ENCODE measurements around the gene HIP1.
"Not testable (repeated sequence)": the region's sequence is repeated elsewhere in the genome, so short reads cannot be mapped to it uniquely, and the experiment has no call there.

Gene HIP1

DNA sequence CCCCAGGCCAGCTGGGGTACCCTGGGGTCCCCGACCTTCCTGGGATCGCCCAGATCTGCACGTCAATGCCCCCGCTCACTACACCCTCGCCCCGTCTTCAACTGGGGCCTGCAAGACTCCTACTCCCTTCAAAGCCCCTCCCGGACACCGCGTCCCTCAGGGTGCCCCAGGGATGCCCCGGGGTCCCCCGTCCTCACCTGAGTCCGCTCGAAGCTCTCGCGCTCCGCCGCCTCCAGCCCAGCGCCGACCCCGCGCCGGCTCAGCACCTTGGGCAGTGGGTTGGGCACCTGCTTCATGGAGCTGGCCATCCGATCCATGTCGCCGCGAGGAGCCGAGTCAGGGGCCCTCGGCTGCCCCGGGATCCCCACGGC lies at the start of gene HIP1:
Gene HIP1, minus strand, starts transcription at position 338 of the 371 bp plus-strand sequence. Its CDS starts 21 bp downstream, at position 317.
- no peak for FAIRE-seq

DNA sequence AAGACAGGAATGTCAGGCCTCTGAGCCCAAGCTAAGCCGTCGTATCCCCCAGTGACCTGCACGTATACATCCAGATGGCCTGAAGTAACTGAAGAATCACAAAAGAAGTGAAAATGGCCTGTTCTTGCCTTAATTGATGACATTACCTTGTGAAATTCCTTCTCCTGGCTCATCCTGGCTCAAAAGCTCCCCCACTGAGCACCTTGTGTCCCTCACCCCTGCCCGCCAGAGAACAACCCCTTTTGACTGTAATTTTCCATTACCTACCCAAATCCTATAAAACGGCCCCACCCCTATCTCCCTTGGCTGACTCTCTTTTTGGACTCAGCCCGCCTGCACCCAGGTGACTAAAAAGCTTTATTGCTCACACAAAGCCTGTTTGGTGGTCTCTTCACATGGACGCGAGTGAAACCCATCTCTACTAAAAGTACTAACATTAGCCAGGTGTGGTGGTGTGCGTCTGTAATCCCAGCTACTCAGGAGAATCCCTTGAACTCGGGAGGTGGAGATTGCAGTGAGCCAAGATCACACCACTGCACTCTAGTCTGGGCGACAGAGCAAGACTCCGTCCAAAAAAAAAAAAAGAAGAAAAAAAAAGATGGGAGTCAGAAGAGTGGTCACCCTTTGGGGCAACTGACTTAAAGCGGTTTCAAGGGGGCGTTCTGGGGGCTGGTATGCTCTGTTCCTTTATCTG lies 49.6 kb upstream of the HIP1 start:
- not testable (repeated sequence) for FAIRE-seq

DNA sequence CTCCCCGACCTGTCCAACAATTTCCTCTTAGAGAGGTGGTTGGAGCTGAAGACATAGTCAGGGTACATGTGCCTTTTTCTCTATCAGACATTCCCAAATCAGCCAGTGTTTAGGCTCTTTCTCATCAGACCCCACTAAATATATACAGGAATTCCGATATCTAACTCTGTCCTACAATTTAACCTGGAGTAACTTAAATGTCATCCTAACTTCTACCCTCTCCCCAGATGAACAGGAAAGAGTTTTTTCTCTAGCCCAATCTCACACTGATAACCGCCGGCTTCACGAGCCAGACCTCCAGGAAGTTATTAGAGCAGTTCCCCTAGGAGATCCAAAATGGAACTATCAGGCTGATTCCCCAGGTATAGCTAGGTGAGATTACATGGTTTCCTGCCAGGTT lies 44.3 kb upstream of the HIP1 start:
- not testable (repeated sequence) for FAIRE-seq

- not testable (repeated sequence) for FAIRE-seq
Measured at GRCh38 chr7:75780647-75781273, 42.0 kb upstream of the HIP1 start.

- not testable (repeated sequence) for FAIRE-seq
Measured at GRCh38 chr7:75779516-75779915, 40.8 kb upstream of the HIP1 start.

GRCh38 chr7:75779035-75779434 lies 40.3 kb upstream of the HIP1 start:
- FAIRE-seq: not testable (repeated sequence)

DNA sequence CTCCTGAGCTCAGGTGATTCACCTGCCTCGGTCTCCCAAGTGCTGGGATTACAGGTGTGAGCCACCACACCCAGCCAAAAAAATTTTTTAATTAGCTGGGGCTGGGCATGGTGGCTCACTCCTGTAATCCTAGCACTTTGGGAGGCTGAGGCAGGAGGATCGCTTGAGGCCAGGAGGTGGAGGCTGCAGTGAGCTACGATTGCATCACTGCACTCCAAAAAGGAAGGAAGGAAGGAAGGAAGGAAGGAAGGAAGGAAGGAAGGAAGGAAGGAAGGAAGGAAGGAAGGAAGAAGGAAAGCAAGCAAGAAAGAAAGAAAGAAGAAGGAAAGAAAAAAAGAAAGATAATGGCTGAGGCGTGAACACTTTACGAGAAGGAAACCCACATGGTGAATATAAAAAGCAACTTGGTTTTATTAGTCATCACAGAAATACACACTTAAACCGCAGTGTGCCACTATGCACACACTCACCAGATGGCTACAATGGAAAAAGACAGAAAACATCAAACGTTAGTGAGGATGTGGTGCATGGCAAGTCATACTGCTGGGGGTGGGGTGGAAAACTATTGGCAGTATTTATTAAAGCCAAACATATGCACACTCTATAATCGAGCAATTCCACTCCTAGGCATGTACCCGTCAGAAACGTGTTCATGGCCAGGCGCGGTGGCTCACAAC lies 37.7 kb upstream of the HIP1 start:
- no peak for FAIRE-seq

GRCh38 chr7:75773958-75774357 lies 35.2 kb upstream of the HIP1 start:
- FAIRE-seq: not testable (repeated sequence)

GRCh38 chr7:75772081-75773077 lies 33.6 kb upstream of the HIP1 start, which contains the start of gene CCL26:
TSS of gene CCL26 (minus strand) at chr7:75772211. CDS start at chr7:75772176, 35 bp downstream.
- FAIRE-seq: no peak

GRCh38 chr7:75771224-75771623 lies 32.5 kb upstream of the HIP1 start:
- no peak for FAIRE-seq

- FAIRE-seq: peak; percentile 33
Measured at GRCh38 chr7:75762350-75762917, 23.7 kb upstream of the HIP1 start.

- not testable (repeated sequence) for FAIRE-seq
Measured at GRCh38 chr7:75761801-75762200, 23.1 kb upstream of the HIP1 start.

GRCh38 chr7:75758491-75758890 lies 19.8 kb upstream of the HIP1 start:
- no peak for FAIRE-seq

GRCh38 chr7:75757860-75758259 lies 19.1 kb upstream of the HIP1 start:
- FAIRE-seq: no peak

GRCh38 chr7:75756991-75757676 lies 18.4 kb upstream of the HIP1 start:
- FAIRE-seq: no peak

- FAIRE-seq: no peak
Measured at GRCh38 chr7:75756206-75756990, 17.7 kb upstream of the HIP1 start.

- FAIRE-seq: no peak
Measured at GRCh38 chr7:75743455-75743859, 4.7 kb upstream of the HIP1 start.

- no peak for FAIRE-seq
Measured at GRCh38 chr7:75740846-75741497, 2.2 kb upstream of the HIP1 start.

- FAIRE-seq: no peak
Measured at GRCh38 chr7:75739796-75740672, 1.3 kb upstream of the HIP1 start.
